PC-9 (cell line): ENCODE results near the gene HNRNPU.

Experiments
- CTCF ChIP-seq: fragments of 200-600 bp; sonication (generic); conservative IDR thresholded peaks from 2 replicates; pipeline ENCODE4 v1.6.1; 2017; ENCODE audit warnings: mixed run types, antibody characterized with exemption, mild to moderate bottlenecking, moderate library complexity
- EZH2 ChIP-seq: fragments of 200-600 bp; sonication (generic); IDR thresholded peaks from 2 replicates; pipeline ENCODE4 v1.8.0; 2017; ENCODE audit warnings: antibody characterized with exemption, low read depth

GRCh38 chr1:244874974-244875579 is 10.7 kb upstream of the HNRNPU start:
- TF ChIP-seq CTCF (no peak), EZH2 (no peak)
